HG03571 (cell line): ENCODE data around the gene DNAJB11.
A peak's percentile ranks its signal among the peaks of the same experiment; 100 is the strongest.
"Not testable (repeated sequence)": the region's sequence is repeated elsewhere in the genome, so short reads cannot be mapped to it uniquely, and the experiment has no call there.

Source experiments
- ATAC-seq: cut with Tn5 transposase; IDR thresholded peaks from one replicate; pipeline ENCODE4 v1.9.1; 2021; ENCODE audit not compliant: unreplicated experiment

DNAJB11 gene

DNA sequence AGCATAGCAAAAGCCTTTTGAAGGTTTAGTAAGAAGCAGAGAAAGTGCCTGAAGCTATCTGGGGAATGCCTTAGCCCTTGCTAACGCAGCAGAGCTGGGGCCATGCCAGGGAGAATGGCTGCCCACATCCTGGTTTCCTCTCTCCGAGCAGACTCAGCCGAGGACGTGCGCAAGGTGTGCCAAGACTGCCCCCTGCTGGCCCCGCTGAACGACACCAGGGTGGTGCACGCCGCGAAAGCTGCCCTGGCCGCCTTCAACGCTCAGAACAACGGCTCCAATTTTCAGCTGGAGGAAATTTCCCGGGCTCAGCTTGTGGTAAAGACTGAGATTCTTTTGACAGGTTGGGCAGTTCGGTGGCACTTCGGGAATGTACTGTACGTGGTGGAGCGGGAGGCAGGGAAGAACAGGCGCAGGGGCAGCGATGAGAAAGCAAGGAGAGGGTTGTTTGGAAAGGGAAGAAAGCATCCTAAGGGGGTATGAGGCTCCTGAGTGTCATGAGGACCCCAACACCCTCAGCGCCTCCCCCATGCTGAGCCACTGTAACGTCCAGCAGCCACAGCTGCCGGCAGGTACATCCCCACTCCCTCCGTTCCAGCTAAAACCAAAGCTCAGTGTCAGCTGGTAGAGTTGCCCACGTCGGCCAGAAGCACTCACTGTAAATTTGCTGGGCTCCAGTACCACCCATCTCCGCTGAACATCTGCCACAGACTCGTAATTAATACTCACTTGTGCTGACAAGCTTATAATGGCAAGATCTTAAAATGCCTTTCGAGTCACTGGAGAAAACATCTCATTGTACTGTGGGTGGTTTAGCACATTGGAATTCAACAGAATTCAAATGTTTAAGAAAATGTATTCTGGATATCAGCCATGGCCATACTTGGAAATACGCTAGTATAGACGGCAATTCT is 46.8 kb downstream of the DNAJB11 start:
- peak; percentile 94 for ATAC-seq

DNA sequence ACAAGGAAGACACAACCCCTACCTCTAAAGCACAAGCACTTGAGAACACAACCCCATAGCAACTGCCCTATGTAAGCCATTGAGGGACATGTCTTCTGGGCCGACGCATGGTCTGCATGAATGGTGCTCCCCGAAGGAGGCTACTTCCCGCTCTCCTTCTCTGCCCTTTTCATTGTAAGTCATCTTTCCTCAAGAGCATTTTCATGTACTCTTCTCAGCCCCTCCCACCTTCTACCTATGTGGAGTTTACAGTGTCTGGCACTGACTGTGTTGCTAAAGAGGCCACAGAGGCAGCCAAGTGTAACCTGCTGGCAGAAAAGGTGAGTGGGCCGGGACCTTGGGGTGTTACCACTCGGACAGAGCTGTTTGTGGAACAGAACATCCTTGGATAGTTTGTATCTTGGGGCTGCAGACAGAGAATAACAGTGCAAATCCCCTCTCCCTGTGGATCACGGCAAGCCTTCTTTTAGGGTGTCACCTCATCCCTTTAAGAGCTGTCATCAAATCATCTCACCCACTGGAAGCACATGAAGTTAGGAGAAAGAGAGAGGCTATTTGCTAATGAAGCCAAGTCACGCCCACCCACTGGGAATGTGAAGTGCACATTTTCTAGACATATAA is 47.9 kb downstream of the DNAJB11 start:
- ATAC-seq: no peak

DNA sequence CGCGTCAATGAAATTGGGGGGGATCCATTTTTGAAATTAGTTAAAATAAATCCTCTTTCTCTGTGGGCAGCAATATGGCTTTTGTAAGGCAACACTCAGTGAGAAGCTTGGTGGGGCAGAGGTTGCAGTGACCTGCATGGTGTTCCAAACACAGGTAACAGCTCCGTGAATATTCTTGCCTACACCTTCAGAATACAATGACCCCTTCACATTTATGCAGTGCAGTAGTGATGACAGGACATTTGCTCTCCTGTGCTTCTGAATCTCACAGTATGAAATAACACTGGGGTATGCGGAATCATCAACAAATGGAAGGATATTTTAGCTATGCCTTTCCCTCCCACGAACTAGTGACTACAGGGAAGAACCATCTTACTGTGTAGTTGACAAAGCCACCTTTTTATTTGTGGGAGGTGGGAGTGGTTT is 49.3 kb downstream of the DNAJB11 start:
- ATAC-seq: no peak

DNA sequence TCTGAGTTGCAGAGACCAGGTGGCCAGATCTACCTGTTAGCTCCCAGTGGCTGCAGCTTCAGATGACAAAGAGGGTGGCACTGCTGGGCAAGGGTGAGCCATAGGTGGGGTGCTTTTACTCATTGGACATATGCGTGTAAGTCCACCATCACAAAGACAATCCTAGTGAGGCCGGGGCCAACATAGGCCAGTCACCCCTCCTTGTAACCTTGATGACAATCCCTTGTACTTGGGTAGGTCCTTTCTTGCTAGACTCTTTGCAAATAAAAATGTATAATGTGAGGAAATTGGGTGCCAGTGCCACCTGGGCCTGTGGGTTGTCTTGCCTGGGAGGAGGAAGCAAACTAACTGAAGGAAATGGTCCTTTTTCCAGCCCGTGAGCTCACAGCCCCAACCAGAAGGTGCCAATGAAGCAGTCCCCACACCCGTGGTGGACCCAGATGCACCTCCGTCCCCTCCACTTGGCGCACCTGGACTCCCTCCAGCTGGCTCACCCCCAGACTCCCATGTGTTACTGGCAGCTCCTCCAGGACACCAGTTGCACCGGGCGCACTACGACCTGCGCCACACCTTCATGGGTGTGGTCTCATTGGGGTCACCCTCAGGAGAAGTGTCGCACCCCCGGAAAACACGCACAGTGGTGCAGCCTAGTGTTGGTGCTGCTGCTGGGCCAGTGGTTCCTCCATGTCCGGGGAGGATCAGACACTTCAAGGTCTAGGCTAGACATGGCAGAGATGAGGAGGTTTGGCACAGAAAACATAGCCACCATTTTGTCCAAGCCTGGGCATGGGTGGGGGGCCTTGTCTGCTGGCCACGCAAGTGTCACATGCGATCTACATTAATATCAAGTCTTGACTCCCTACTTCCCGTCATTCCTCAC is 49.9 kb downstream of the DNAJB11 start:
- ATAC-seq: no peak

DNA sequence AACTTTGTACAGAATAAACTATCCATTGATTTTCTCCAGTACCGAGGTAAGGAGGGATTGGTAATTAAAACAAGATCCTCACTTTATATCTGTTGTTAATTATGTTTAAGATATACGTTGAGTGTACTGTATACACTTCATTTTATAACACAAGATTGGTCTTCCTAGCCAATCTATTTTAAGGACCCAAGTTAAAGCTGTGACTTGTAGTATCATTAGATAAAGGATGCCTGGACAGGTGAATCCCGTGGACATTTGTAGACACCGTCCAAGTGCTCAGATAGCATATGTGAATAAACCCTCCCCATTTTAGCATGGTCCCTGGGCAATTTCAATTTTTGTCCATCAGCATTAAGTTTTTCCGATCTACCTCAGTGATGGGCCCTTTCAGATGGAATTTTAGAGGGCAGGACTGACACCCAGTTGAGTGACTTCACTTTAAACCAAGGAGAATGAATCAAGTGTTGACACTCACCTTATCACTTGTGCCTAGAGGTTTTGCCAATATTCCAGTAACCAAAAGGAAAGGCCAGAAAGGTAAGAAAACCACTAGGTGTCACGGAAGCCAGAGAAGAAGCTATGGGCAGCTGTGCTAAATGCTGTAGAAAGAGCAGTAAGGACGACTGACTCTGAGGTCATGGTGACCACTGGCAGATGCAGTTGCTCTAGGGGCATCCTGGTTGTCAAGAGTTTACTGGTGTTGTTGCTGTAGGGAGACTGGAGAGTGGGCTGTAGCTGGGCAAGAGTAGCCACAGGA is 51.6 kb downstream of the DNAJB11 start:
- ATAC-seq: no peak

DNA sequence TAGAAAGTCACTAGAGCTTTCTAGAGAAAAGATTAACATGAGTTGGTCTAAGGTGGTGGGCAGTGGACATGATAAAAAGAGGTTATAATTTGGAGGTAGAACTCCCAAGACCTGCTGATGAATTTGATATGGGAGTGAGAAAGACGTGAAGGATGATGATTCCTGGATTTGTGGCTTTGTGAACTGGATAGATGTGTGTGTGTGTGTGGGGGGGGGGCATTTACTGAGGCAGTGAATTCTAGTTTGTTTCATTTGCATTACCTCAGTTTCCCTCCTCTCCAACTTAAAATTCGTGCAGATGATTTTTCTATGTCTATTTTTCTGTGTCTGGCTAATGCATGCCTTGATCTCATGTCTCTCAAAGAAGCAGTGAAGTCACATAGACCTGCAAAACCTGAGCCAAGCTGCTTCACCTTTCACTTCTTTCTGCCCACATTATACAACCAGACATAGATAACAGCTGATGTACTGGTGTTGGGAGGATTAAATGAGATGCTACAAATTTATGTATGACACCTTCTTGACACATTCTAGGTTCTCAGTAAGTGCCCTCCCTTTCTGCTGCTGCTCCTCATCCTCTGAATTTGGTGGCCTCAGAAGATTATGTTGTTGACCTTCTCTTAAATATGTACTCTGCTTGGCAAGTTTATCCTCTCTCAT is 52.3 kb downstream of the DNAJB11 start:
- ATAC-seq: no peak

DNA sequence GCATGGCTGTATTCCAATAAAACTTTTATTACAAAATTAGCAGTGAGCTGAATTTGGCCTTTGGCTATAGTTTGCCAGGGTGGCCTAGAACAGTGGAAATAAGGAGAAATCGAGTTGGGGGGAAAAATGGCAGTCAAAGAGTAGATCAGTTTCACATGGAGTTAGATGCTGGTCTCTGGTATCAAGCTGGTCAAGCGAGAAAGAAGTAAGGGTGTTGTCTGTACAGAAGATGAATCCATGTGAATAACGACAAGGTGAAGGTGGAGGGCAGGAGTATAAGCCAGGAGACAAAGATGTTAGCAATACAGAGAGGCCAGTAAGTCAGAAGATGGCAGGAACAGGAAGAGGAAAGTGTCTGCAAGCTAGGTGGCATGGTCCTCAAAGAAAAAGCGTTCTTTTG is 54.1 kb downstream of the DNAJB11 start:
- ATAC-seq: no peak

DNA sequence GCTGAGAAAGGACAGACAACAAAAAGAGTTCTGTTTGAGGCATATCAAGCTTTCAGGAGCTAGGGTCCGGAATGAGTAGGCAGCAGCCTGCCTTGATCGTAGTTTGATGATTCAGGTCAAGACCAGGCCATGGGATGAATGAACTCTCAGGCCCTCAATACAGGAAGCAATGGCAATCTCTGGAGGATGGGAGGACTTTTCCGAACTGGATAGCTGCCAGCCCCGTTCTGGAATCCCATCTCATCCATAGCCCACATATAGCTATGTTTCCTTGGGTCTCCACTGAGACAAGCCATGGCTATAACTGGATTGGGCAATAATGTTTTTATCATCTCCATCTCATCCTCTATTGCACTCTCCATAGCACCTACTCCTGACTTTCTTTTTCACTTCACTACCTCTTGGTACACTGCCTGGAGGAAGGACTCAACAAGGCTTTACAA is 55.1 kb downstream of the DNAJB11 start:
- no peak for ATAC-seq

DNA sequence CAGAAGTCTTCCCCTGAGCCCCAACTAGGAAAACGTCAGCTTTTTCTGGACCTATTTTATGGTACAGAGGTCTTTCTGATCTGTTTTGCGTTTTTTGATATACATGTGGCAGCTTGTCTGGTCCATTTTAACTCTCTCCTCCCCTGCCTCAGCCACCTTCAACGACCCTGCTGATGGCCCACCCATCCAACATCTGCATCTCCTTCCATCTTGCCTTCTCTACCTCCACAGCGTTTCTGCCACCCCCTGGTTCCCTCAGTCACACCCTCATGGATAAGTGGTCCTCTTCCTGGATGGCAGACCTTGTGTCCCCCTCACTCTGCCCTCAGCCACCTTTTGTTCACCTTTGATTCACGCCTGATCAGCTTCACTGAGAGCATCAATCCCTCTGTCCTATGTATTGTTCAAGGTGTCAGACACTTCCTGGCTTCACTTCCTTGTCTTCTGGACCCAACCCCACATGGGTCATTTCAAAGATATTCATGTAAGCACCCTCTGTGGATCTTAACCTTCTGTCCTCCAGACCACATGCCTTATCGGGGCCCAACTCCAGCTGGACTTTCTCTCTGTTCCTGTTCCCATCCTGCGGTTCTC is 55.8 kb downstream of the DNAJB11 start:
- ATAC-seq: no peak

DNA sequence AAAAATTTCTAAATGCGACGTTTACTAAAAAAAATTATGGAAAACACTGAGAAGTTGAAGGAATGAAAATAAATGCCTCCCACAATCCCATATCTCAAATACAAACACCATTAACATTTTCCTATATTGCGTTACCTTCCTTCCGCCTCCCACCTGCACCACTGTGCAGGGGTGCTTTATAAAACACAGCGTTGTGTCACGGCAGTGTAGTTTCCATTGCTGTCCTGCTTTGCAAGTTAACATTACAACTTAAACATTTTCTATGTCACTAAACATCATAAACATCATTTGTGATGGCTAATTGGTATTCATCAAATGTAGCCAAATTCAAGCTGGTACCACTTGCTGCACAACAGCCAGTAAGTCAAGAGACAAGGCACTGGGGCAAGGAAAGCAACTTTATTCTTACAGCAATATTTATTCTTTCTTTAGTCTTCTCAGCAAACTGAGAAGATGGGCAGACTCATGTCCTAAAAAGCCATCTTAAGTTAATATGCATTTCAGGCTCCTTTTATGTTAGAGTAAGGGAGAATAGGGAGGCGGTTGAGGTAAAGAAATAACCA is 57.4 kb downstream of the DNAJB11 start:
- ATAC-seq: no peak

DNA sequence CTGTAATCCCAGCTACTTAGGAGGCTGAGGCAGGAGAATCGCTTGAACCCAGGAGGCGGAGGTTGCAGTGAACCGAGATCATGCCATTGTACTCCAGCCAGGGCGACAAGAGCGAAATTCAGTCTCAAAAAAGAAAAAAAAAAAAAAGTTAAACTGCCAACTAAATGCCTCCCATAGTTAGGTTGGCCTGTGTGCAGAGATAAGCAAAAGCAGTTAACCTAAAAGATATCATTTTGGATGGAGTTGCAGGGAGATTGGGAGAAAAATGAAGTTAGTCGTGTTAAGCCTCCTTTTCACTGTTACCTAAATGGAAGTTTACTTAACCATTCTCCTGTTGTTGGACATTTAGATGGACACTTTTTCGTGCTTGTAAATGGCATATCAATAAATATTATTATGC is 58.2 kb downstream of the DNAJB11 start:
- no peak for ATAC-seq

DNA sequence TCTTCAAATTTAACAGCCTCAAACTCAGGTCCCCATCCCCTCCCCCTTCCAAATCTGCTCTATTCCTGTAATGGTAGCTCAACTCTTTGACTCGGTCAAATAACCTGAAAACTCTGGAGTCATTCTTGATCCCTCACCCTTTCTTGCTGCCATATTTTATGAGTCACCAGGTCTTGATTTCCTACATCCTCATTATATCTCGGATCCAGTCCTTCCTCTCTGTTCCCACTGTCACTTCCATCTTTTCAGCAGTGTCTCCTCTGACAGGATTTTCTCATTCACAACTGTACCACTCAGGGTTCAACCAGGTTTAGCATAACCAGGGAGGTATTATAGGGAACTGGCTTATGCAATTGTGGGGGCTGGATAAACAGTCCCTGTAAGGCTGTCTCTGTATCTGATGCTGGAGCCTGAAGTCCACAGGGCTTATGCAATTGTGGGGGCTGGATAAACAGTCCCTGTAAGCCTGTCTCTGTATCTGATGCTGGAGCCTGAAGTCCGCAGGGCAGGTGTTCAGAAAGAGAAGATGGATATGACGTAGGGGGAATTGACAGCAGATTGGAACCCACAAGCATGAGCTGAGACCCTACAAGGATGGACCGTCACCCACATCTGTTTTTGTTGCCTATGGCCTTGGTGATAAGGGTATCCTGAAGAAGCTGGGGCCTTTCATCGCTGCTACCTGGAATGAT is 60.6 kb downstream of the DNAJB11 start:
- no peak for ATAC-seq

DNA sequence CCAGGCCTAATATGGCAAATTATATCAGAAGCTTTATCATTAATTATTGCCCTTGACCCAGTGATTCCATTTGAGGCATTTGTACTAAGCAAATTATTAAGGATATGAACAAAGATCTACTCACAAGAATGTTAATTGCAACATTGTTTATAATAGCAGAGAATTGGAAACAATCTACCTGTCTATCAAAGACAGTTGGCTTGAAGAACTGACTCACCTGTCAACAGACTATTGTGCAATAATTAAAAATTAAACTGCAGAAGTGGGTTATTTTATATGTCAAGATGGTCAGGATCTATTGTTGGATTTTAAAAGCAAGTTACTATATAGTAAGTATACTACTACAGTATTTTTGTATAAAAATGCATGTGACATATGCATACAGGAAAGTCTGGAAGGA is 63.0 kb downstream of the DNAJB11 start:
- ATAC-seq: no peak

DNA sequence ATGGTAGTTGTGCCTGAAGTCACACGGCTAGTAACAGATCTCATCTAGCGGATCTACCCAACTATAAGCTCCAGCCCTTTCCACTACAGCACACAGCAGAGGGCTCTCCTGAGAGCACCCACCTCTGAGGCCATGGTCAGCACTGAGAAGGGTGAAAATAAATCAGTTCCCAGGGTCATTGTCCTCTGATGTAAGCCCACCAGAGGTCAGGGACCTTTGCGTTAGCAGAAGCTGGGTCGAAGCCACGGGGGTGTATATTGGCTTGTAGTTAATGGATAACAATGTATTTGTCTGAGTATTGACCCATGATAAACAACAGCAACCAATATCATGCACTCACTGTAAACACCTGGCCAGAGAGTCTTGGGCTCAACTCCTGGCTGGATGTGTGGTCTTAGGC is 63.7 kb downstream of the DNAJB11 start:
- not testable (repeated sequence) for ATAC-seq
